SK-N-SH (cell line): Measurements from ENCODE around the gene RNU11. TPM values are rescaled to one million over a fixed set of nuclear protein-coding genes. Genes with fewer than 3 reads are reported as not detected.

Experiments
- CTCF ChIA-PET: fragments of 300-600, 350-600 bp; formaldehyde crosslinking; extraction: SDS; loops from one replicate; lab custom pipeline; 2021; lab: Yijun Ruan, JAX
- POLR2A ChIA-PET: fragments of 350-600 bp; sonication (Branson Sonifier 250); formaldehyde crosslinking; extraction: SDS; loops from one replicate; lab custom pipeline; 2020; ENCODE audit warnings: antibody characterized with exemption, inconsistent platforms; lab: Yijun Ruan, JAX
- DNase-seq: peaks from one replicate; pipeline ENCODE4 v3.0.0; 2012
- H2AFZ ChIP-seq: fragments of 200-600 bp; sonication (generic); 2 replicates; pipeline ENCODE4 v1.8.1; 2016; ENCODE audit warnings: antibody characterized with exemption, mild to moderate bottlenecking, low read depth
- H3F3A ChIP-seq: fragments of 200-600 bp; sonication (generic); replicated peaks from 2 replicates; pipeline ENCODE3; 2016; ENCODE audit warnings: antibody characterized with exemption, mild to moderate bottlenecking; ENCODE audit not compliant: insufficient read depth
- H3K27ac ChIP-seq, 2 experiments: fragments of 200-500 bp in 1 of 2; fragments of 200-600 bp in 1 of 2; sonication (Bioruptor generic) in 1 of 2; sonication (generic), shearing (Covaris generic) in 1 of 2; 2 replicates each; pipeline versions ENCODE4 v1.5.1 to v1.6.1; 2014 to 2016; ENCODE audit warnings: low read depth in 2 of 2, inconsistent platforms in 1 of 2, low read length in 1 of 2, mild to moderate bottlenecking in 1 of 2, mixed read lengths in 1 of 2
- H3K27me3 ChIP-seq: fragments of 200-600 bp; sonication (generic), shearing (Covaris generic); 2 replicates; pipeline ENCODE4 v1.6.1; 2016; ENCODE audit warnings: mixed run types; ENCODE audit not compliant: insufficient read depth
- H3K36me3 ChIP-seq, 2 experiments: fragments of 200-500 bp in 1 of 2; fragments of 200-600 bp in 1 of 2; sonication (Bioruptor generic) in 1 of 2; sonication (generic) in 1 of 2; replicated peaks in 1 of 2; 2 replicates each; pipeline versions ENCODE3 to v1.5.1; 2014 to 2016; ENCODE audit warnings: low read length in 1 of 2, mild to moderate bottlenecking in 1 of 2; ENCODE audit not compliant: insufficient read depth in 2 of 2, control insufficient read depth in 1 of 2
- H3K4me1 ChIP-seq, 2 experiments: fragments of 200-500 bp in 1 of 2; fragments of 200-600 bp in 1 of 2; sonication (Bioruptor generic) in 1 of 2; sonication (generic), shearing (Covaris generic) in 1 of 2; 2 replicates each; pipeline versions ENCODE4 v1.5.1 to v1.6.1; 2014 to 2016; ENCODE audit warnings: low read depth in 1 of 2, low read length in 1 of 2, mixed run types in 1 of 2; ENCODE audit not compliant: insufficient read depth in 2 of 2, control insufficient read depth in 1 of 2
- H3K4me2 ChIP-seq: fragments of 200-600 bp; sonication (generic), shearing (Covaris generic); 2 replicates; pipeline ENCODE4 v1.6.1; 2017; ENCODE audit warnings: mixed run types
- H3K4me3 ChIP-seq, 2 experiments: fragments of 200-500 bp in 1 of 2; fragments of 200-600 bp in 1 of 2; sonication (Bioruptor generic) in 1 of 2; sonication (generic), shearing (Covaris generic) in 1 of 2; 2 replicates each; pipeline versions ENCODE4 v1.5.1 to v1.8.1; 2014 to 2016; ENCODE audit warnings: low read depth in 2 of 2, inconsistent platforms in 1 of 2, low read length in 1 of 2, mild to moderate bottlenecking in 1 of 2, mixed read lengths in 1 of 2, moderate library complexity in 1 of 2
- H3K79me2 ChIP-seq: fragments of 200-600 bp; sonication (generic); 2 replicates; pipeline ENCODE4 v1.8.1; 2017; ENCODE audit warnings: mild to moderate bottlenecking; ENCODE audit not compliant: insufficient read depth
- H3K9ac ChIP-seq: fragments of 200-600 bp; sonication (generic); 2 replicates; pipeline ENCODE4 v1.6.1; 2017; ENCODE audit warnings: mixed run types
- H3K9me2 ChIP-seq: fragments of 200-600 bp; sonication (generic); 2 replicates; pipeline ENCODE4 v1.6.1; 2017; ENCODE audit warnings: mixed run types
- H3K9me3 ChIP-seq: fragments of 200-600 bp; sonication (generic); 2 replicates; pipeline ENCODE4 v1.6.1; 2017; ENCODE audit warnings: mixed run types, mild to moderate bottlenecking, moderate library complexity
- H4K20me1 ChIP-seq: fragments of 200-600 bp; sonication (generic); 2 replicates; pipeline ENCODE4 v1.6.1; 2017; ENCODE audit warnings: mild to moderate bottlenecking, mixed run types; ENCODE audit not compliant: insufficient read depth
- ELF1 ChIP-seq: IDR thresholded peaks from 2 replicates; pipeline ENCODE4 v1.4.0; 2012
- EZH2phosphoT487 ChIP-seq: fragments of 200-600 bp; sonication (generic); IDR thresholded peaks from 2 replicates; pipeline ENCODE4 v1.6.1; 2017; ENCODE audit warnings: low read depth, mixed run types, mild to moderate bottlenecking, antibody characterized with exemption, moderate library complexity, borderline replicate concordance
- FOSL2 ChIP-seq: IDR thresholded peaks from 2 replicates; pipeline ENCODE4 v1.4.0; 2012; ENCODE audit warnings: low read depth, mild to moderate bottlenecking, moderate library complexity, borderline replicate concordance
- FOXJ3 ChIP-seq: sonication (generic); formaldehyde crosslinking; IDR thresholded peaks from 2 replicates; pipeline ENCODE4 v1.5.1; 2020; ENCODE audit warnings: mild to moderate bottlenecking, missing genetic modification reagents
- GABPA ChIP-seq: IDR thresholded peaks from 2 replicates; pipeline ENCODE4 v1.4.0; 2012; ENCODE audit warnings: low read depth, mild to moderate bottlenecking
- JUND ChIP-seq: IDR thresholded peaks from 2 replicates; pipeline ENCODE4 v1.4.0; 2012
- MEF2A ChIP-seq: IDR thresholded peaks from 2 replicates; pipeline ENCODE4 v1.4.0; 2012; ENCODE audit warnings: low read depth, borderline replicate concordance
- MXI1 ChIP-seq: IDR thresholded peaks from 2 replicates; pipeline ENCODE4 v1.6.1; 2012; ENCODE audit warnings: mild to moderate bottlenecking, low read depth, low read length, improper control_type of control experiment
- NFIC ChIP-seq: IDR thresholded peaks from 2 replicates; pipeline ENCODE4 v1.4.0; 2012; ENCODE audit warnings: borderline replicate concordance
- NRF1 ChIP-seq: IDR thresholded peaks from 2 replicates; pipeline ENCODE4 v1.6.1; 2012; ENCODE audit warnings: low read depth, mild to moderate bottlenecking, low read length
- PBX3 ChIP-seq: IDR thresholded peaks from 2 replicates; pipeline ENCODE4; 2012
- RAD21 ChIP-seq: IDR thresholded peaks from 2 replicates; pipeline ENCODE4 v1.6.1; 2012; ENCODE audit warnings: mild to moderate bottlenecking, low read length
- REST ChIP-seq: IDR thresholded peaks from 2 replicates; pipeline ENCODE4 v1.6.1; 2012; ENCODE audit warnings: mild to moderate bottlenecking, low read depth, low read length, moderate library complexity
- RFX5 ChIP-seq: IDR thresholded peaks from 2 replicates; pipeline ENCODE4 v1.6.1; 2012; ENCODE audit warnings: mild to moderate bottlenecking, improper control_type of control experiment, low read length
- RXRA ChIP-seq: IDR thresholded peaks from 2 replicates; pipeline ENCODE4 v1.4.0; 2012; ENCODE audit warnings: low read depth, mild to moderate bottlenecking, borderline replicate concordance
- SIN3A ChIP-seq: IDR thresholded peaks from 2 replicates; pipeline ENCODE4 v1.6.1; 2012; ENCODE audit warnings: low read depth, mild to moderate bottlenecking, low read length, moderate library complexity, borderline replicate concordance
- SMC3 ChIP-seq: IDR thresholded peaks from 2 replicates; pipeline ENCODE4 v1.6.1; 2012; ENCODE audit warnings: low read depth, low read length, improper control_type of control experiment
- TAF1 ChIP-seq: IDR thresholded peaks from 2 replicates; pipeline ENCODE4 v1.6.1; 2012; ENCODE audit warnings: low read depth, mild to moderate bottlenecking, low read length, moderate library complexity, borderline replicate concordance
- TEAD4 ChIP-seq: IDR thresholded peaks from 2 replicates; pipeline ENCODE4 v1.4.0; 2012; ENCODE audit warnings: mild to moderate bottlenecking, borderline replicate concordance; ENCODE audit not compliant: insufficient read depth
- WGBS: methylation state at CpG from one replicate; pipeline ENCODE4 v1.1.6; 2017; ENCODE audit warnings: low lambda C conversion rate; 5-methylcytosine and 5-hydroxymethylcytosine counted together
- polyA plus RNA-seq, 3 experiments: library from polyadenylated mRNA; depleted of rRNA; stranded (reverse); fragments of >200 nt; gene quantifications; 2 replicates each; pipeline ENCODE4 v1.2.3, GENCODE V29; 2012
- TF ChIP-seq, protein P1 (sequence below): fragments of 200-600 bp; sonication (generic); IDR thresholded peaks from 2 replicates; pipeline ENCODE4 v1.6.1; 2017; ENCODE audit warnings: antibody characterized with exemption, mild to moderate bottlenecking, moderate library complexity
- TF ChIP-seq, protein P2 (sequence below): IDR thresholded peaks from 2 replicates; pipeline ENCODE4 v1.4.0; 2012; ENCODE audit warnings: low read depth, borderline replicate concordance
- TF ChIP-seq, protein P3 (sequence below): fragments of 150-350 bp; IDR thresholded peaks from 2 replicates; pipeline ENCODE4 v1.6.1; 2017; ENCODE audit warnings: antibody characterized with exemption, low read length, low read depth, borderline replicate concordance
- TF ChIP-seq, protein P4 (sequence below): fragments of 150-350 bp; IDR thresholded peaks from 2 replicates; pipeline ENCODE4 v1.6.1; 2016; ENCODE audit warnings: mild to moderate bottlenecking, low read depth, low read length
- TF ChIP-seq, protein P5 (sequence below): IDR thresholded peaks from 2 replicates; pipeline ENCODE4 v1.4.0; 2012; ENCODE audit warnings: low read depth

The RNU11 gene
- polyA plus RNA-seq, 1 of the 3 experiments (the other 2 are of a cell fraction) = not detected

DNA sequence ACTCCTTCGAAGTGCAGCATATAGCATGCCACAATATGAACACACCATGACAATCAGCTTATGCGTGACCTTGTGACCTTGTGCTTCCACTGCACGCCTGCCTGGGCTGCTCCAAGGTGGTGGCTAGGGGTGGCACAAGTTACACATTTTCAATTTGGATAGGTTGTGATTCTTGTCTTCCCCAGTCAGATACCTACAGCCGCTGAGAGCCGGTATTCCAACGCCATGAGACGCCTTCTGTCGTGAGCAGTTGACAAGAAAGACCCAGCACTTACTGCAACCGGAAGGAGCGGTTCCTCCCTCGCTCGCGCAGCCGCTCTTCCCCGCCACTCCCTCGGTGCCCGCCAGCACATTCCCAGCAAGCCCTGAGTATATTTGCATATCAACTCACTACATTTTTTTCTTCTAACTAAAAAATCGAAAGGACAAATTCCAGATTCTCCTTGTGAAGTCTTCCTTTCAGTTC is 359 bp upstream of the RNU11 start:
- Histone ChIP-seq H3K36me3 (no peaks in the 10 kb centered on the region), H3K4me3 (peak overlapping the region; percentile 39 to 40), H2AFZ (peak overlapping the region; percentile 86), H3F3A (peaks cover 18% of the 10 kb centered on the region), H3K9ac (peak overlapping the region; percentile 83), H3K9me2 (no peaks in the 10 kb centered on the region), H3K27ac (peak overlapping the region; percentile 96 to 99), H3K4me1 (peaks cover 0 to 9% of the 10 kb centered on the region in 2 experiments; a peak in 2 of 4 replicates), H3K4me2 (peak overlapping the region; percentile 81), H3K9me3 (no peaks in the 10 kb centered on the region), H3K27me3 (no peaks in the 10 kb centered on the region), H3K79me2 (peaks cover 6% of the 10 kb centered on the region; the same call in 1 of the 2 replicates), H4K20me1 (no peaks in the 10 kb centered on the region)
- DNase-seq = peak; percentile 86
- TF ChIP-seq SIN3A (no peak), REST (peak; percentile 18; the same call in 1 of the 2 replicates), MXI1 (peak; percentile 56; the same call in 1 of the 2 replicates), NFIC (no peak), ELF1 (no peak), RXRA (no peak), PBX3 (no peak), FOSL2 (no peak), EZH2phosphoT487 (no peak), SMC3 (no peak), JUND (no peak), FOXJ3 (no peak), MEF2A (no peak), RFX5 (0 out of 2 replicates have a peak, but pooled peaks have one; percentile 8), TEAD4 (no peak), GABPA (peak; percentile 41; the same call in 1 of the 2 replicates), NRF1 (peak; percentile 84), TAF1 (no peak), RAD21 (no peak)
- TF ChIP-seq, protein P1, sequence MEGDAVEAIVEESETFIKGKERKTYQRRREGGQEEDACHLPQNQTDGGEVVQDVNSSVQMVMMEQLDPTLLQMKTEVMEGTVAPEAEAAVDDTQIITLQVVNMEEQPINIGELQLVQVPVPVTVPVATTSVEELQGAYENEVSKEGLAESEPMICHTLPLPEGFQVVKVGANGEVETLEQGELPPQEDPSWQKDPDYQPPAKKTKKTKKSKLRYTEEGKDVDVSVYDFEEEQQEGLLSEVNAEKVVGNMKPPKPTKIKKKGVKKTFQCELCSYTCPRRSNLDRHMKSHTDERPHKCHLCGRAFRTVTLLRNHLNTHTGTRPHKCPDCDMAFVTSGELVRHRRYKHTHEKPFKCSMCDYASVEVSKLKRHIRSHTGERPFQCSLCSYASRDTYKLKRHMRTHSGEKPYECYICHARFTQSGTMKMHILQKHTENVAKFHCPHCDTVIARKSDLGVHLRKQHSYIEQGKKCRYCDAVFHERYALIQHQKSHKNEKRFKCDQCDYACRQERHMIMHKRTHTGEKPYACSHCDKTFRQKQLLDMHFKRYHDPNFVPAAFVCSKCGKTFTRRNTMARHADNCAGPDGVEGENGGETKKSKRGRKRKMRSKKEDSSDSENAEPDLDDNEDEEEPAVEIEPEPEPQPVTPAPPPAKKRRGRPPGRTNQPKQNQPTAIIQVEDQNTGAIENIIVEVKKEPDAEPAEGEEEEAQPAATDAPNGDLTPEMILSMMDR = no peak
- TF ChIP-seq, protein P2, sequence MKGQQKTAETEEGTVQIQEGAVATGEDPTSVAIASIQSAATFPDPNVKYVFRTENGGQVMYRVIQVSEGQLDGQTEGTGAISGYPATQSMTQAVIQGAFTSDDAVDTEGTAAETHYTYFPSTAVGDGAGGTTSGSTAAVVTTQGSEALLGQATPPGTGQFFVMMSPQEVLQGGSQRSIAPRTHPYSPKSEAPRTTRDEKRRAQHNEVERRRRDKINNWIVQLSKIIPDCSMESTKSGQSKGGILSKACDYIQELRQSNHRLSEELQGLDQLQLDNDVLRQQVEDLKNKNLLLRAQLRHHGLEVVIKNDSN = no peak
- TF ChIP-seq, protein P3, sequence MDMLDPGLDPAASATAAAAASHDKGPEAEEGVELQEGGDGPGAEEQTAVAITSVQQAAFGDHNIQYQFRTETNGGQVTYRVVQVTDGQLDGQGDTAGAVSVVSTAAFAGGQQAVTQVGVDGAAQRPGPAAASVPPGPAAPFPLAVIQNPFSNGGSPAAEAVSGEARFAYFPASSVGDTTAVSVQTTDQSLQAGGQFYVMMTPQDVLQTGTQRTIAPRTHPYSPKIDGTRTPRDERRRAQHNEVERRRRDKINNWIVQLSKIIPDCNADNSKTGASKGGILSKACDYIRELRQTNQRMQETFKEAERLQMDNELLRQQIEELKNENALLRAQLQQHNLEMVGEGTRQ = no peak
- TF ChIP-seq, protein P4, sequence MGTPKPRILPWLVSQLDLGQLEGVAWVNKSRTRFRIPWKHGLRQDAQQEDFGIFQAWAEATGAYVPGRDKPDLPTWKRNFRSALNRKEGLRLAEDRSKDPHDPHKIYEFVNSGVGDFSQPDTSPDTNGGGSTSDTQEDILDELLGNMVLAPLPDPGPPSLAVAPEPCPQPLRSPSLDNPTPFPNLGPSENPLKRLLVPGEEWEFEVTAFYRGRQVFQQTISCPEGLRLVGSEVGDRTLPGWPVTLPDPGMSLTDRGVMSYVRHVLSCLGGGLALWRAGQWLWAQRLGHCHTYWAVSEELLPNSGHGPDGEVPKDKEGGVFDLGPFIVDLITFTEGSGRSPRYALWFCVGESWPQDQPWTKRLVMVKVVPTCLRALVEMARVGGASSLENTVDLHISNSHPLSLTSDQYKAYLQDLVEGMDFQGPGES = no peak
- TF ChIP-seq, protein P5, sequence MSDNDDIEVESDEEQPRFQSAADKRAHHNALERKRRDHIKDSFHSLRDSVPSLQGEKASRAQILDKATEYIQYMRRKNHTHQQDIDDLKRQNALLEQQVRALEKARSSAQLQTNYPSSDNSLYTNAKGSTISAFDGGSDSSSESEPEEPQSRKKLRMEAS = peak; percentile 45; the same call in 1 of the 2 replicates
- CTCF ChIA-PET = interaction anchor here (0.8 to 1.6 kb wide), 6 partner anchors 9 to 237 kb away, joined by 3 to 8 read pairs (median 3); partner anchors contain the start of gene YTHDF2
- POLR2A ChIA-PET = interaction anchor here (0.6 to 2.1 kb wide), 21 partner anchors 9 to 1771 kb away, joined by 3 to 32 read pairs (median 4); partner anchors contain the start of genes GMEB1, MED18, RCC1 and YTHDF2
- WGBS = 5% methylated on average over 18 of the region's 18 CpGs
